Right atrium auricular region (tissue), 2 donors: Measurements from ENCODE around the gene STXBP1. TPM values are rescaled to one million over a fixed set of nuclear protein-coding genes. Genes with fewer than 3 reads are reported as not detected.

Experiments
- DNase-seq: peaks from one replicate; pipeline ENCODE4 v3.0.0-alpha.2; 2019; ENCODE audit warnings: low spot score
- H3K27ac ChIP-seq, 2 donors: fragments of 200-600 bp; sonication (generic); 1 replicate in 1 of 2; 2 replicates in 1 of 2; pipeline ENCODE4 v1.5.1; 2016 to 2019
- H3K27me3 ChIP-seq, 2 donors: fragments of 200-600 bp; sonication (generic); one replicate each; pipeline versions ENCODE4 v1.5.1 to v1.6.0; 2017 to 2019
- H3K36me3 ChIP-seq: fragments of 200-600 bp; sonication (generic); one replicate; pipeline ENCODE4 v1.5.1; 2016
- H3K4me1 ChIP-seq, 2 donors: fragments of 200-600 bp; sonication (generic); one replicate each; pipeline versions ENCODE4 v1.5.1 to v1.6.0; 2017 to 2019
- H3K4me3 ChIP-seq, 2 donors: fragments of 200-600 bp; sonication (generic); 1 replicate in 1 of 2; 2 replicates in 1 of 2; pipeline ENCODE4 v1.5.1; 2017 to 2019; ENCODE audit warnings: mild to moderate bottlenecking in 1 of 2, moderate library complexity in 1 of 2
- H3K9me3 ChIP-seq, 2 donors: fragments of 200-600 bp; sonication (generic); one replicate each; pipeline ENCODE4 v1.5.1; 2019
- CTCF ChIP-seq, 2 donors: fragments of 200-600 bp; sonication (generic); IDR thresholded peaks; one replicate each; pipeline ENCODE4 v1.5.1; 2019; ENCODE audit warnings: antibody characterized with exemption in 2 of 2
- total RNA-seq, 2 donors: library from RNA; depleted of rRNA; stranded (reverse); fragments of >200 nt; gene quantifications; one replicate each; pipeline ENCODE4 v1.1.0, GENCODE V29; 2016

STXBP1 gene
- total RNA-seq, 2 donors from 2014 or later = 44.9 to 72.8 TPM

- Histone ChIP-seq H3K36me3 (peaks cover 72% of the 10 kb centered on the region), H3K27me3 (no peaks in the 10 kb centered on the region), H3K4me3 (no peak overlapping the region), H3K27ac (no peak overlapping the region), H3K9me3 (no peaks in the 10 kb centered on the region), H3K4me1 (no peaks in the 10 kb centered on the region)
- no peak for TF ChIP-seq CTCF (IDR thresholded peaks at IDR 0.05)
- no peak for DNase-seq
Observed at GRCh38 chr9:127679506-127679905, 67.4 kb downstream of the STXBP1 start.

- no peak overlapping the region for H3K4me3 ChIP-seq
- no peak for DNase-seq
- TF ChIP-seq CTCF (IDR thresholded peaks at IDR 0.05) = no peak
- H3K4me1 ChIP-seq = no peaks in the 10 kb centered on the region
- H3K36me3 ChIP-seq = peaks cover 72% of the 10 kb centered on the region
- H3K27me3 ChIP-seq = no peaks in the 10 kb centered on the region
- H3K27ac ChIP-seq = no peak overlapping the region
- no peaks in the 10 kb centered on the region for H3K9me3 ChIP-seq
Observed at GRCh38 chr9:127680226-127680625, 68.1 kb downstream of the STXBP1 start.

GRCh38 chr9:127680846-127681245 lies 68.8 kb downstream of the STXBP1 start:
- Histone ChIP-seq H3K36me3 (peaks cover 67% of the 10 kb centered on the region), H3K27me3 (no peaks in the 10 kb centered on the region)
- TF ChIP-seq CTCF (IDR thresholded peaks at IDR 0.05) = no peak

GRCh38 chr9:127682351-127683136 lies 70.5 kb downstream of the STXBP1 start:
- no peaks in the 10 kb centered on the region for H3K4me1 ChIP-seq
- no peak for TF ChIP-seq CTCF (IDR thresholded peaks at IDR 0.05)
- H3K27me3 ChIP-seq = no peaks in the 10 kb centered on the region
- H3K4me3 ChIP-seq = no peak overlapping the region
- no peaks in the 10 kb centered on the region for H3K9me3 ChIP-seq
- no peak overlapping the region for H3K27ac ChIP-seq
- H3K36me3 ChIP-seq = peaks cover 58% of the 10 kb centered on the region
- DNase-seq = no peak

More at GRCh38 chr9:127680846-127681245, 68.8 kb downstream of the STXBP1 start:
- H3K4me1 ChIP-seq = no peaks in the 10 kb centered on the region
- no peak overlapping the region for H3K27ac ChIP-seq
- no peaks in the 10 kb centered on the region for H3K9me3 ChIP-seq
- no peak overlapping the region for H3K4me3 ChIP-seq
- DNase-seq = no peak

- DNase-seq = no peak
- Histone ChIP-seq H3K9me3 (no peaks in the 10 kb centered on the region), H3K4me3 (no peak overlapping the region), H3K4me1 (no peaks in the 10 kb centered on the region), H3K27me3 (no peaks in the 10 kb centered on the region), H3K36me3 (peaks cover 57% of the 10 kb centered on the region), H3K27ac (no peak overlapping the region)
- TF ChIP-seq CTCF (IDR thresholded peaks at IDR 0.05) = no peak
Observed at GRCh38 chr9:127683723-127684122, 71.6 kb downstream of the STXBP1 start.

GRCh38 chr9:127684576-127684975 lies 72.5 kb downstream of the STXBP1 start:
- no peaks in the 10 kb centered on the region for H3K27me3 ChIP-seq
- H3K4me1 ChIP-seq = no peaks in the 10 kb centered on the region
- no peak for DNase-seq
- peaks cover 55% of the 10 kb centered on the region for H3K36me3 ChIP-seq
- H3K27ac ChIP-seq = no peak overlapping the region
- H3K4me3 ChIP-seq = no peak overlapping the region
- no peaks in the 10 kb centered on the region for H3K9me3 ChIP-seq
- no peak for TF ChIP-seq CTCF (IDR thresholded peaks at IDR 0.05)
